PFSK-1 (cell line): ENCODE measurements around the gene RGS6.

ENCODE experiments used
- FOXP2 ChIP-seq: optimal IDR thresholded peaks from 2 replicates; pipeline ENCODE3; 2011; ENCODE audit warnings: borderline replicate concordance, control low read depth, inconsistent platforms; ENCODE audit not compliant: insufficient read depth; ENCODE audit errors: extremely low read length, extremely low read depth
- POLR2AphosphoS5 ChIP-seq: IDR thresholded peaks from 2 replicates; pipeline ENCODE4 v1.6.1; 2012; ENCODE audit warnings: low read depth, mild to moderate bottlenecking, control low read depth, low read length, moderate library complexity
- SIN3A ChIP-seq: IDR thresholded peaks from 2 replicates; pipeline ENCODE4 v1.6.1; 2012; ENCODE audit warnings: mild to moderate bottlenecking, low read length, moderate library complexity, borderline replicate concordance; ENCODE audit not compliant: insufficient read depth
- TAF1 ChIP-seq: IDR thresholded peaks from 2 replicates; pipeline ENCODE4 v1.6.1; 2012; ENCODE audit warnings: low read length, control low read depth, borderline replicate concordance; ENCODE audit not compliant: insufficient read depth
- TF ChIP-seq, protein P1 (sequence below), 2 experiments: IDR thresholded peaks; 2 replicates each; pipeline versions ENCODE4 v1.6.1 to v1.8.0; 2011 to 2012; ENCODE audit warnings: low read depth in 2 of 2, low read length in 2 of 2, control low read depth in 1 of 2, inconsistent platforms in 1 of 2, mild to moderate bottlenecking in 1 of 2, moderate library complexity in 1 of 2; ENCODE audit not compliant: insufficient read depth in 1 of 2

Gene RGS6

DNA sequence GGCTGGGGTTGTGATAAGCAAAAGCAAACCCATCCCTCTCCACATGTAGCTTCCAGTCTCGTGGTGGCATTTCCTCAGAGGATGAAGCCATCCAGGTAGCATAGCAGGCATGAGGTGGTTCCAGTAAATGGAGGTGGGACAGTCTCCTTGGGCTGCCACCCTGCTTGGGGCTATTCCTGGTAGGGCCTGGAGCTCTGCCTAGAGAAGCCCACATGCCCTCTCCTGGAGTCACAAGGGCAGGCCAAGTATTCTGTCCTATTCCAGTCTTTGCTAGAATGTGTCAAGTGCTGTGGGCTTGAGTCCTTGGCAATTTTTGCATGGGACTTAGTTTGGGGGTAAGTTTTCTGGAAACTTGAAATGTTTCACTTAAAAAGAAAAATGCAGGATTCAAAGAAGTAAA, 491.7 kb downstream of the RGS6 start:
- TF ChIP-seq POLR2AphosphoS5, result no peak
- TF ChIP-seq TAF1, result no peak
- TF ChIP-seq, protein P1, sequence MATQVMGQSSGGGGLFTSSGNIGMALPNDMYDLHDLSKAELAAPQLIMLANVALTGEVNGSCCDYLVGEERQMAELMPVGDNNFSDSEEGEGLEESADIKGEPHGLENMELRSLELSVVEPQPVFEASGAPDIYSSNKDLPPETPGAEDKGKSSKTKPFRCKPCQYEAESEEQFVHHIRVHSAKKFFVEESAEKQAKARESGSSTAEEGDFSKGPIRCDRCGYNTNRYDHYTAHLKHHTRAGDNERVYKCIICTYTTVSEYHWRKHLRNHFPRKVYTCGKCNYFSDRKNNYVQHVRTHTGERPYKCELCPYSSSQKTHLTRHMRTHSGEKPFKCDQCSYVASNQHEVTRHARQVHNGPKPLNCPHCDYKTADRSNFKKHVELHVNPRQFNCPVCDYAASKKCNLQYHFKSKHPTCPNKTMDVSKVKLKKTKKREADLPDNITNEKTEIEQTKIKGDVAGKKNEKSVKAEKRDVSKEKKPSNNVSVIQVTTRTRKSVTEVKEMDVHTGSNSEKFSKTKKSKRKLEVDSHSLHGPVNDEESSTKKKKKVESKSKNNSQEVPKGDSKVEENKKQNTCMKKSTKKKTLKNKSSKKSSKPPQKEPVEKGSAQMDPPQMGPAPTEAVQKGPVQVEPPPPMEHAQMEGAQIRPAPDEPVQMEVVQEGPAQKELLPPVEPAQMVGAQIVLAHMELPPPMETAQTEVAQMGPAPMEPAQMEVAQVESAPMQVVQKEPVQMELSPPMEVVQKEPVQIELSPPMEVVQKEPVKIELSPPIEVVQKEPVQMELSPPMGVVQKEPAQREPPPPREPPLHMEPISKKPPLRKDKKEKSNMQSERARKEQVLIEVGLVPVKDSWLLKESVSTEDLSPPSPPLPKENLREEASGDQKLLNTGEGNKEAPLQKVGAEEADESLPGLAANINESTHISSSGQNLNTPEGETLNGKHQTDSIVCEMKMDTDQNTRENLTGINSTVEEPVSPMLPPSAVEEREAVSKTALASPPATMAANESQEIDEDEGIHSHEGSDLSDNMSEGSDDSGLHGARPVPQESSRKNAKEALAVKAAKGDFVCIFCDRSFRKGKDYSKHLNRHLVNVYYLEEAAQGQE (IDR thresholded peaks at IDR 0.05; ENCODE audit: insufficient read depth in 1 of 2, low read depth in 2 of 2, low read length in 2 of 2), result no peak
- TF ChIP-seq FOXP2, result no peak
- no peak for TF ChIP-seq SIN3A

DNA sequence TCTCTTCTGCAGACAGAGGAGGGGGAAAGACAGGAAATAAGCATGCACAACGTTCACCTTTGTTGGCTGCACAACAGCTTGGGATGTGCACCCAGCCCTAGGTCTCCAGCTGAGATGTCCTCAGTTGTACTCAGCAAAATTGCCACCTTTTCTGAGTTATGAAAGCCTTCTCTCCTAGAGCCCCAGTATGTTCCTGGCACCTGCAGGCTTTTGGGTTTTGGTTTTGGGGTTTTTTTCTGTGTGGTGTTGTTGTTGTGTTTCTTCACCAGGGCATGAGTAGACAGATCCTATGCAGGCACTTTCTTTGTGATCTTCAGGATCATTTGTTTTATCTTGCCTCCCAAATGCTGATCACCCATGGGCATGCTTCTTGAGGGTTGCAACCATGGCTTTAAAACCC, 498.2 kb downstream of the RGS6 start:
- TF ChIP-seq SIN3A (no peak), FOXP2 (no peak), TAF1 (no peak), POLR2AphosphoS5 (no peak)
- TF ChIP-seq, protein P1 (IDR thresholded peaks at IDR 0.05; ENCODE audit: insufficient read depth in 1 of 2, low read depth in 2 of 2, low read length in 2 of 2), result no peak

DNA sequence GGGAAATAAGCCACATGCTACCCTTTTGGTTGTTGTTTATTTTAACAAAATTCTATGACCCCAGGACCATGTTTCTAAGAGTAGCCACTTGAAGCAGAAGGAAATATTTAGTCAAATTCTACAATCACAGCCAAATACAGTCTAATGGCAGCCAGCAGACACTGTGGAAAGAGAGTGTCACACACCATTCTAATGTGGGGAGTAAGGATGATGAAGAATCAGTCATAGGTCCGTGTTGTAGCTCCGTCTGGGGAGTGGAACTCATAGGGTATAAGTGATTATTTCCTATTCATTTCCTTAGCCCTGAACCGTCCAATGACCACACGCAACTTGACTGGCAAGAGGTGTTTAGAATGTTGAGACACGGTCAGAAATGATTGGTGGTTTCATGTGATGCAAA, 500.5 kb downstream of the RGS6 start:
- TF ChIP-seq SIN3A (no peak), FOXP2 (no peak), TAF1 (no peak), POLR2AphosphoS5 (no peak)
- TF ChIP-seq, protein P1 (IDR thresholded peaks at IDR 0.05; ENCODE audit: insufficient read depth in 1 of 2, low read depth in 2 of 2, low read length in 2 of 2), result no peak

DNA sequence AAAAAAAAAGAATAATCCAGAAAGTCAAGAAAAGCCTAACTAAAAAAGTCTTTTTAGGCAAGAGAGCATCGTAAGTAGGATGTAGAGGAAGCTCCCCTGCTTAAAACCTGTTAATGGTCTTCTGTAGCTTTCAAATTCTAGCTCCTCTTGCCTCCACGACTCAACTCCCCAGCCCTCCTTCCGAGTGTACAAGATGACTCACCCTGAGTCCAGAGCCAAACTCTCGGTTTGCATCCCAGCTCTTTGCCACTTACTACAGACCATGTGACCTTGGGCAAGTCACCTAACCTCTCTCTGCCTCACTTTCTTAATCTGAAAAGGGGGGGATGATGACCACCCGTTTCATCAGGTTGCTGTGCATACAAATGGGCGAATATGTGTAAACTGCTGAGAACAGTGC, 501.3 kb downstream of the RGS6 start:
- no peak for TF ChIP-seq SIN3A
- TF ChIP-seq, protein P1 (IDR thresholded peaks at IDR 0.05; ENCODE audit: insufficient read depth in 1 of 2, low read depth in 2 of 2, low read length in 2 of 2), result no peak
- TF ChIP-seq TAF1, result no peak
- TF ChIP-seq FOXP2, result no peak
- TF ChIP-seq POLR2AphosphoS5, result no peak

DNA sequence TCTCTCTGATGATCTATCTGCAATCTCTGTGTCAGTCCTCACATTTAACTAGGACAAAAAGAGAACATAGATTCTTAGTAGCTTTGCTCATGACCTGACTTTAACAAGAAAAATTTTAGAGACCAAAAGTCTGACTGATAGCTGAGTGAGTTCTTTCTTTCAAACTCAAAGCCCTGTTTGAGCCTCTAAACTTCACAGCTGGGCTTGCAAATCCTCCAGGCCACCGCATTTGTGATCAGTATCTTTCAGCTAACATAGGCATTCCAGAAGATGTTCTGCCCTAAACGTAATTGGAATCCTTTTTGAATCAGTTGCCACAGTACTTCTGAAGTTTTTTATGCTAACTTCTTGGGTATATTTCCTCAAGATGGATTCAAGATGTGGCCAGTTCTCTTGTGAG, 502.6 kb downstream of the RGS6 start:
- TF ChIP-seq SIN3A (no peak), TAF1 (no peak), FOXP2 (no peak), POLR2AphosphoS5 (no peak)
- TF ChIP-seq, protein P1 (IDR thresholded peaks at IDR 0.05; ENCODE audit: insufficient read depth in 1 of 2, low read depth in 2 of 2, low read length in 2 of 2), result no peak
